ENCODE measurements around the gene CDH23. TPM values are rescaled to one million over a fixed set of nuclear protein-coding genes. Genes with fewer than 3 reads are reported as not detected.

The CDH23 gene
- total RNA-seq, 1 donor from 2014 or later, result not detected

GRCh38 chr10:71789871-71790270 is 393.2 kb downstream of the CDH23 start:
- DNase-seq (ENCODE audit: low read depth in 2 of 2), result no peak

- no peak for DNase-seq (ENCODE audit: low read depth in 2 of 2)
Measured at GRCh38 chr10:71790749-71791440, 394.2 kb downstream of the CDH23 start.

GRCh38 chr10:71795248-71795647 is 398.5 kb downstream of the CDH23 start:
- DNase-seq (ENCODE audit: low read depth in 2 of 2), result peak; percentile 36 to 51

GRCh38 chr10:71796749-71797405 is 400.2 kb downstream of the CDH23 start:
- peak in 1 of 2 donors; percentile 12 for DNase-seq (ENCODE audit: low read depth in 2 of 2)

GRCh38 chr10:71797533-71798307 is 401.0 kb downstream of the CDH23 start:
- DNase-seq (ENCODE audit: low read depth in 2 of 2), result peak; percentile 30 to 54

- DNase-seq (ENCODE audit: low read depth in 2 of 2), result no peak
Measured at GRCh38 chr10:71798308-71798624, 401.5 kb downstream of the CDH23 start.

- no peak for DNase-seq (ENCODE audit: low read depth in 2 of 2)
Measured at GRCh38 chr10:71799112-71799511, 402.4 kb downstream of the CDH23 start.

GRCh38 chr10:71799608-71800453 is 403.1 kb downstream of the CDH23 start:
- no peak for DNase-seq (ENCODE audit: low read depth in 2 of 2)

GRCh38 chr10:71801361-71801760 is 404.6 kb downstream of the CDH23 start:
- no peak for DNase-seq (ENCODE audit: low read depth in 2 of 2)

GRCh38 chr10:71802235-71802634 is 405.5 kb downstream of the CDH23 start:
- no peak for DNase-seq (ENCODE audit: low read depth in 2 of 2)

- no peak for DNase-seq (ENCODE audit: low read depth in 2 of 2)
Measured at GRCh38 chr10:71802715-71803488, 406.2 kb downstream of the CDH23 start.

GRCh38 chr10:71804077-71804476 is 407.4 kb downstream of the CDH23 start:
- no peak for DNase-seq (ENCODE audit: low read depth in 2 of 2)

GRCh38 chr10:71805776-71806703 is 409.3 kb downstream of the CDH23 start:
- DNase-seq (ENCODE audit: low read depth in 2 of 2), result peak in 1 of 2 donors; percentile 33

GRCh38 chr10:71806704-71807556 is 410.2 kb downstream of the CDH23 start:
- no peak for DNase-seq (ENCODE audit: low read depth in 2 of 2)

- no peak for DNase-seq (ENCODE audit: low read depth in 2 of 2)
Measured at GRCh38 chr10:71807557-71808510, 411.1 kb downstream of the CDH23 start.

GRCh38 chr10:71809628-71810027 is 412.9 kb downstream of the CDH23 start:
- DNase-seq (ENCODE audit: low read depth in 2 of 2), result no peak

- no peak for DNase-seq (ENCODE audit: low read depth in 2 of 2)
Measured at GRCh38 chr10:71810048-71810750, 413.5 kb downstream of the CDH23 start.

All from lung microvascular endothelial cell (primary cell).